GM18511 (cell line): Measurements from ENCODE around the gene EPB41.
"Not testable (repeated sequence)": the region's sequence is repeated elsewhere in the genome, so short reads cannot be mapped to it uniquely, and the experiment has no call there.

ENCODE experiments used
- ATAC-seq: cut with Tn5 transposase; IDR thresholded peaks from one replicate; pipeline ENCODE4 v1.9.1; 2021; ENCODE audit warnings: mild to moderate bottlenecking, moderate library complexity; ENCODE audit not compliant: unreplicated experiment

The EPB41 gene

DNA sequence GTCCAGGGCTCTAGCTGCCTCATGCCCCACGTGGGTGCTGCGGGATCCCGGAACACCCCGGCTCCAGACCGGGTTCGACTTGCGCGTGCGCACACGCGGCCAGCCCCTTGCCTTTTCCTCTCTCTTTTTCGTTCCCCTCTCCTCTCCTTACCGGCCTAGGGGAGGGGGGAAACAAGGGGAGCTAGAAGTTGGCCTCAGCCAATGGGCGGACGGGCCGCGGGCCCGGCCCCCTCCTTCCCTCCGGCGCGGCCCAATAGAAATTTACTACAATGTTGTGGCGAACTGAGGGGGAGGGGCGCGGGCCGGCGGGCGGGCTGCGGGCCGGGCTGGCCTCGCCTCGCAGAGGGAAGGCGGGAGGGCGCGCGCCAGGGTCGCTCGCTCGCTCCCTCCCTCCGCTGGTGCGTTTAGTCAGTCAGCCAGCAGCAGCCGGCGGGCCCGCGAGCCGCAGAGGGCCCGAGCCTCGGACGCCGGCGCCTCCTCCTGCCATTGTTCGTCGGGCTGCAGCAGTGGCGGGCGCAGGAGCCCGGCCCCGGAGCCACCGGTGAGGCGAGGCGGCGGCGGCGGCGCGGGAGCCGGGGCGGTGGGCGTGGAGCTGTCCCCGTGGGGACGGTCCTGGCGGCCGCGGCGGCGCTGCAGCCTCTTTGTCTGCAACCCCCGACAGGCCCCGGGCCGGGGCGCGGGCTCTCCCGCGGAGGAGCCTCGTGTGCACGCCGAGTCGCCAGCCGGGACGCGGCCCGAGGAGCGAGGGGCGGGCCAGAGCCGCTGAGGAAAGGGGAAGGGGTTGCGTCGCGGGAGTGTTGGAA is at the start of gene EPB41:
Gene EPB41 (plus strand): TSS at position 342 of the 803 bp plus-strand sequence. CDS start 72,869 bp downstream, outside the sequence.
- peak; percentile 90 for ATAC-seq

GRCh38 chr1:28864695-28865094 is 49.7 kb upstream of the EPB41 start:
- ATAC-seq: no peak

- no peak for ATAC-seq
These were observed 48.2 kb upstream of the EPB41 start for GRCh38 chr1:28865997-28866650.

DNA sequence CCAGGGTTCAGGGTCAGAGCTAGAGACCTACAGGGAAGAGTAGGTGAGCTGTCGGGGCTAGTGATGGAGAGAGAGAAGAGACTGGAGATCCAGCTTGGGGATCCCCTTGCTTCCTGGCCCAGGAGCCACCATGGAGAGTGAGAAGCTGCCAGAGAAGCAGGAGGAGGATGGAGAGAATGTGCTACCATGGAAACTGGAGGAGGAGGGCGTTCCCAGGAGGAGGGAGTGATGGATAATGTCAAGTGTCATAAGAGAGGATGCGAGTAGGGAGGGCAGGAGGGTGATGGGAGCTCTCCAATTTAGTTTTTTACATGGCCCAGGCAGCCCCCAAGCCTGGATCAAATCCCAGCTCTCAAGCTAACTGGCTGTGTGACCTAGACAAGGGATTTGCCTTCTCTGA is 46.5 kb upstream of the EPB41 start:
- no peak for ATAC-seq

- no peak for ATAC-seq
These were observed 44.4 kb upstream of the EPB41 start for GRCh38 chr1:28869952-28870351.

DNA sequence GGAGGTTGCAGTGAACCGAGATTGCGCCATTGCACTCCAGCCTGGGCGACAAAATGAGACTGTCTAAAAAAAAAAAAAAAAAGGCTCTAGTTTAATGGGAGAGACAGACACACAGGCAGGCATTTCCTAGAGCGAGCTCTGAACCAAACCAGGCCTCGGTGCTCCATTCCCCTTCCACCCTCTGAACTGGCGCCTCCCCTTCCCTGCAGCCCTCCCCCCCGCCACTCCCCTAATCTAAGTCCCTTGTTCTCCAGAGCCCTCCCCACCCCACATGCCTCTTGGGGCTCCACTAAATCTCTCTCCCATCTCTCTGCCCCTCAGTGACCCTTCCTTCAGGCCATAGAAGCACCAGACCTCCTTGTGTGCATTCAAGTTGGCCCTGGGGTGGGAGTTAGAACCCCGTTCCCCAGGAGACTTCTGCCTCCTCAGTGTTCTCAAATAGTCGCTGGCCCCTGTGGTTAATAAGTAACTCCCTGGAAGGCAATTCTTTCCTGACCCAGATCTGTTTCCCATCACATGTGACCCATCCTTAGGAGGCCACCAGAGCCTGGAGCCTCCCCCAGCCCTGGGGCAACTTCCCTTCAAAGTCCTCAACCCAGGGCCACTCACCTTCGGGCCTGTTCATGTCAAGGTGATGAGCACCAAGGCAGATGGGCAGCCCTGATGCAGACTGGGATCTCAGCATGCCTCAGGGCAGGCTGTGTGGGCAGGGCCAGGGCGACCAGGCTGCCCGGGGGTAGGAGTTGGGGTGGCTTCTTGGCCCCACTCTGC is 42.6 kb upstream of the EPB41 start:
- ATAC-seq: no peak

DNA sequence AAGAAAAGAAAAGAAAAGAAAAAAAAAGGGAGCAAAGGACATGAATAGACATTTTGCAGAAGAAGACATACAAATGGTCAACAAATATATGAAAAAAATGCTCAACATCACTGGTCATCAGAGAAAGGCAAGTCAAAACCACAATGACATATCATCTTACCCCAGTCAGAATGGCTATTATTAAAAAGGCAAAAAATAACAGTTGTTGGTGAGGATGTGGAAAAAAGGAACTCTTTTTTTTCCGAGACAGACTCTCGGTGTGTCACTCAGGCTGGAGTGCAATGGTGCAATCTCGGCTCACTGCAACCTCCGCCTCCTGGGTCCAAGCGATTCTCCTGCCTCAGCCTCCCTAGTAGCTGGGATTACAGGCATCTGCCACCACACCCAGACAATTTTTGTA is 39.2 kb upstream of the EPB41 start:
- ATAC-seq: not testable (repeated sequence)

GRCh38 chr1:28877132-28877781 is 37.1 kb upstream of the EPB41 start:
- no peak for ATAC-seq

GRCh38 chr1:28878796-28879195 is 35.6 kb upstream of the EPB41 start:
- no peak for ATAC-seq

DNA sequence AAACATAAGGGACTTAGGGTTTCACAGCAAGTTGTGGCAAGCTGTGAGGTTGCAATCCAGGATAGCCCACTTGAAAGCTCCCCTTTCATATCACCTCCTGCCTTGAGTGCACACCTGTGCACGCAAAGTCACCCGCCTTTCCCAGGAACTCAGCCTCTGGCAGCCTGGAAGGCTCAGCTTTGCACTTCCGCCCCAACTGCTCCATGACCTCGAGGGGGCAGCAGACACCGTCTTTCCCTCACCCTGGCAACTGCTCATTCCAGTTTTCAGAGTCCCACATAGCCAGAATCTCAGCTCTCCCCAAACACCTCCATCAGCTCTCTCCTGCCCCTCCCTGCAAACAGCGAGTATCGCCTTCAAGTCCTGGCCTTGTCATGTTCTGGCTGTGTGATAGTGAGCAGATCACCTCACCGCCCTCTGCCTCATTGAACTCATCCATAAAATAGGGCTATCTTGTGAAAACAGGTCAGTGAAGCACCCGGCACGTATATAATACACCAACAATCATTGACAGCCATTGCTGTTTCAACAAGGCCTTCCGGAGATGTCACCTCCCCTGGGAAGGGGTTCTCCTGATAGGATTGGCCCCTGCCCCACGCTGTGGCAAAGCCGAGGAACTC is 32.2 kb upstream of the EPB41 start:
- no peak for ATAC-seq

GRCh38 chr1:28883242-28883616 is 31.1 kb upstream of the EPB41 start:
- ATAC-seq: no peak

DNA sequence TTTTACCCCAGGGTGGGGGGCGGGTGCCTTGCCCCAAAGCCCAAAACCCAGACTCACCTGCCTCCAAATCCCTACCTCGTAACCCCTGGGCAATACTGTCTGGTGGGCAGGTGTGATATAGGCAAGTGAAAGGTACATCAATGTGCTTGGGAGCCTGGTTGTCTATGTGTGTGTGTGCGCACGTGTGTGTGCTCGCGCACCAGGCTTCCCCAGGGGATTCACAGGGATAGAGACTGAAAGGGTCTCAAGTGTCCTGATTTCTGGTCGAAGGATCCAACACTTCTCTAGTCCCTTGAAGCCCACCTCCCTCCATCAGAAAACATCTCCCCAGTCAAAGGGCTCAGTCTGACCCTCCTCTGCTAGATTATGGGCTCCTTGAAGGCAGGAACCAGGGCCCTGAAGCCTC is 28.9 kb upstream of the EPB41 start:
- no peak for ATAC-seq

- ATAC-seq: no peak
These were observed 28.2 kb upstream of the EPB41 start for GRCh38 chr1:28885977-28886730.

- ATAC-seq: peak; percentile 66
These were observed 27.5 kb upstream of the EPB41 start for GRCh38 chr1:28886731-28887418.

DNA sequence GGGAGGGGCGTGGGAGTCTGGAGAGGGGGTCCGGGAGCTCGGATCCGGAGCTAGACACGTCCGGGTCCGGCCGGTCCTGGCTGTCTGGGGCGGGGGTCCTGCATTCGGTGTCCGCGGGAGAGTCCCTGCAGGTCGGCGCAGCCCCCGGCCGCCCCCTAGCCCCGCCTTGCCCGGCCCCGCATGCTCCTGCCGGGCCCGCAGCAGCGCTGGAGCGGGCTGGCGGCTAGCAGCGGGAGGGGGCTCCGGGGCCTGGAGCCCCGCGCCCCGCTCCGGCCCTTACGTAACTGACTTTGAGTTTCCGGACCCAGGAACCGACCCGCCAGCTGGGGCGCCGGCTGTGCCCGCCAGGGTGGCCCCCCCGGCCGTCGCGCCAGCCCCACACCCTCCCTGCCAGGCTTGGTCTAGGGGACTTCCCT is 26.9 kb upstream of the EPB41 start:
- ATAC-seq: peak; percentile 17

DNA sequence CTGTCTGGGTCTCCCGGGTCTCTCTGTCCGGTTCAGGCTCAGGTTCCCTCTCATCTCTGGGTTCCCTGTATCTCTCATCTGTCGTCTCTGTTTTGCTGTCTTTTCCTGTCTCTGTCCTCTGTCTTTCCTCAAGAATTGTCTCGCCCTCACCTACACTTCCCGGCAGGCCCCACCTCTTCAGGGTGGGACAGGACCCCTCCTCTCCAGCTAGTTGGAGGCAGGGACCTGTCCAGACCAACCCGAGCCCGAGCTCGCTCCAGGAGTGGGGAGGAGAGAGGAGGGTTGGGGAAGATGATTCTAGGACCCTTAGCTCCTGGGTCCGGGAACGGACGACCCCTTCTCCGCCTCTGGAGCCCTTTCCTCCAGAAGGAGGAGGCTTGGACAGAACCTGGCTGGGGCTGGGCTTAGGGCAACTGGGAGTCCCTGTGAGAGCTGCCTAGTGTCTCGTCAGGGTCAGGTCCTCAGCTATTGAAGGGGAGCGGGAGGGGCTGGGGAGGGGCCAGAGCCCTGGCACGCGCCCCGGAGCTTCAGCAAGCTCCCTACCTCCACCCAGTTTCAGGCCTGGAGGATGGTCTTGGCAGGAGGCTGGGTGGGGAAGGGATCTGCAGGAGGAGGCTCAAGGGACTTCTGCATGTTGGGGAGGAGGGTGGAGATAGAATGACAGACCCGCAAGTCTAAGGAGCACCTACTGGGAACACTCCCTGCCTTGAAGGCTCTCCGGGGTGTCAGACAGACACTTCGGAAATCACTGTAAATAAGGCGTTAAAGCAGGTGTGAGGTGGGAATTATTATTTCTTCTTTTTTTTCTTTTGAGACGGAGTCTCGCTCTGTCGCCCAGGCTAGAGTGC is 26.3 kb upstream of the EPB41 start:
- no peak for ATAC-seq

DNA sequence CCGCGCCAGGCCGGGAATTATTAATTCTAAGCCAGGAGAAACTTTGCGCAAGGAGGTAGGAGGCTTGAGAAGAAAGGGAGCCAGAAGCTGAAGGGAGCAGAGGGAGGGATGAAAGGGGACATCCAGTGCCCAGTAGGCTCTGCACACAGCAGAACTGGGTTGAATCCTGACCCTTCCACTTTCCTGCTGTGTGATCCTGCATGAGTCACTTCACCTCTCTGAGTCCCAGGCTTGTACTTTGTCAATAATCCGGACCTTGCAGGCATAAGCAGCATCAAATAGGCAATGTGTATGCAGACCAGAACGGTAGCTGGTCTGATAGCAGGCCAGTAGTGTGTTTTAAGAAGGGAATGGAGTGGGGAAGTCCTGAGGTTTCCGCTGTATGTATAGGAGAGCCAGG is 25.5 kb upstream of the EPB41 start:
- no peak for ATAC-seq

DNA sequence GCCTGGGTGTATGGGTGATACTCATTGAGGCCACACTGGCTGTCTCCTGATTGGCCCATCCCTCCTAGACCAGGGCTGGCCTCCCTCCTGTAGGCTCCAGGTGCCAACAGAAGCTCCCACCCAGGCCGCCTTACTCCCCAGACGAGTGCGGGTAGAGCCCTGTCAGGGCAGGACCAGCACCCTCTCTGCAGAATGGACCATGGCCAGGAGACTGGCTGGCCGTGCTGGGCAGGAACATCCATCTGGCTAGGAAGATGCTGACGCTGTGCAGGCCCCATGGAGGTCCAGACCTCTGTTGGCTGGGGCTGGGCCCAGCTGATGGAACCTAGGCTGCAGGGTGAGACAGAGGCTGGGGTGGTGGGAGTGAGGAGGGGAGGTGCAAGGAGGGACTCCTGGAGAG is 25.0 kb upstream of the EPB41 start:
- no peak for ATAC-seq

GRCh38 chr1:28890435-28890834 is 23.9 kb upstream of the EPB41 start:
- ATAC-seq: no peak
